HCT116 (cell line): ENCODE data around the gene BTBD9. TPM values are rescaled to one million over a fixed set of nuclear protein-coding genes. Genes with fewer than 3 reads are reported as not detected.

Source experiments
- ATAC-seq: fragments of 200-7000 bp; cut with Tn5 transposase; 2 replicates; pipeline ENCODE4 v1.9.1; 2020; ENCODE audit warnings: mild to moderate bottlenecking, moderate library complexity
- BruUV-seq: library from RNA; stranded (reverse); fragments of 400-500 nt; replicated peaks from 2 replicates; lab custom pipeline; 2021; lab: Mats Ljungman, UMichigan
- CTCF ChIA-PET: fragments of 300-600 bp; sonication (Branson Sonifier 250); formaldehyde crosslinking; loops from one replicate; lab custom pipeline; 2021; ENCODE audit warnings: antibody characterized with exemption; lab: Charles Lee
- POLR2A ChIA-PET: fragments of 300-600, 350-600 bp; sonication (Branson Sonifier 250); formaldehyde crosslinking; loops from one replicate; lab custom pipeline; 2021; ENCODE audit warnings: antibody characterized with exemption; lab: Charles Lee
- RAD21 ChIA-PET, 2 experiments: fragments of 300-600 bp; sonication (Branson Sonifier 250); formaldehyde crosslinking; loops; one replicate each; lab custom pipeline; 2023; ENCODE audit warnings: low total read pairs in 2 of 2; ENCODE audit not compliant: uncharacterized antibody in 2 of 2, unreplicated experiment in 2 of 2, low non-redundant PET in 1 of 2; lab: Charles Lee
- DNase-seq: peaks from one replicate; pipeline ENCODE4 v3.0.0-alpha.2; 2010; ENCODE audit warnings: low read depth, low spot score
- H2AFZ ChIP-seq: fragments of 200-600 bp; shearing (Covaris generic), sonication (generic); 2 replicates; pipeline ENCODE4 v1.6.1; 2017; ENCODE audit warnings: low read depth, mixed run types, mixed read lengths, antibody characterized with exemption, low read length; ENCODE audit not compliant: poor library complexity, severe bottlenecking
- H3K27ac ChIP-seq: 2 replicates; pipeline ENCODE4 v1.5.1; 2012; ENCODE audit warnings: low read depth, low read length
- H3K27me3 ChIP-seq: fragments of 200-600 bp; sonication (generic); 2 replicates; pipeline ENCODE4 v1.6.1; 2016; ENCODE audit warnings: mixed run types, low read length, mixed read lengths; ENCODE audit not compliant: insufficient read depth
- H3K36me3 ChIP-seq, 2 experiments: fragments of 200-500 bp in 1 of 2; fragments of 200-600 bp in 1 of 2; sonication (Bioruptor generic) in 1 of 2; sonication (generic) in 1 of 2; 2 replicates each; pipeline versions ENCODE4 v1.5.1 to v1.6.1; 2014 to 2016; ENCODE audit warnings: low read length in 2 of 2, inconsistent platforms in 1 of 2, mixed read lengths in 1 of 2, mixed run types in 1 of 2; ENCODE audit not compliant: insufficient read depth in 2 of 2, control insufficient read depth in 1 of 2
- H3K4me1 ChIP-seq, 2 experiments: fragments of 200-600 bp in 1 of 2; sonication (generic) in 1 of 2; 2 replicates each; pipeline versions ENCODE4 v1.5.1 to v1.6.1; 2012 to 2017; ENCODE audit warnings: low read length in 2 of 2, inconsistent platforms in 1 of 2, mild to moderate bottlenecking in 1 of 2, mixed read lengths in 1 of 2, mixed run types in 1 of 2, moderate library complexity in 1 of 2; ENCODE audit not compliant: insufficient read depth in 2 of 2, control insufficient read depth in 1 of 2
- H3K4me2 ChIP-seq: fragments of 200-600 bp; sonication (generic); 2 replicates; pipeline ENCODE4 v1.6.1; 2017; ENCODE audit warnings: mixed run types, low read length, mixed read lengths
- H3K4me3 ChIP-seq, 2 experiments: fragments of 200-600 bp in 1 of 2; sonication (generic) in 1 of 2; replicated peaks in 1 of 2; 2 replicates each; pipeline ENCODE4 v1.5.1; 2011 to 2016; ENCODE audit warnings: low read length in 2 of 2, control low read depth in 1 of 2, low read depth in 1 of 2, mild to moderate bottlenecking in 1 of 2, mixed read lengths in 1 of 2, mixed run types in 1 of 2
- H3K79me2 ChIP-seq: fragments of 200-600 bp; sonication (generic); 2 replicates; pipeline ENCODE4 v1.6.1; 2017; ENCODE audit warnings: mild to moderate bottlenecking, mixed run types, low read length, moderate library complexity, mixed read lengths; ENCODE audit not compliant: insufficient read depth
- H3K9ac ChIP-seq: fragments of 200-600 bp; sonication (generic); 2 replicates; pipeline ENCODE4 v1.6.1; 2016; ENCODE audit warnings: low read length, mixed read lengths
- H3K9me2 ChIP-seq: fragments of 200-600 bp; sonication (generic), shearing (Covaris generic); 2 replicates; pipeline ENCODE4 v1.6.1; 2017; ENCODE audit warnings: mixed run types, mild to moderate bottlenecking, moderate library complexity; ENCODE audit not compliant: insufficient read depth
- H3K9me3 ChIP-seq, 2 experiments: fragments of 200-500 bp in 1 of 2; fragments of 200-600 bp in 1 of 2; sonication (Bioruptor generic) in 1 of 2; sonication (generic) in 1 of 2; 2 replicates each; pipeline ENCODE4 v1.6.1; 2014 to 2017; ENCODE audit warnings: low read length in 2 of 2, mixed read lengths in 2 of 2, inconsistent platforms in 1 of 2, low read depth in 1 of 2, mild to moderate bottlenecking in 1 of 2, mixed run types in 1 of 2, moderate library complexity in 1 of 2; ENCODE audit not compliant: control insufficient read depth in 1 of 2, insufficient read depth in 1 of 2
- H4K20me1 ChIP-seq: fragments of 200-600 bp; sonication (generic), shearing (Covaris generic); 2 replicates; pipeline ENCODE4 v1.6.1; 2017; ENCODE audit warnings: mixed run types, mild to moderate bottlenecking, moderate library complexity; ENCODE audit not compliant: insufficient read depth
- CBX3 ChIP-seq: IDR thresholded peaks from 2 replicates; pipeline ENCODE4 v1.6.1; 2012; ENCODE audit warnings: low read depth
- CEBPB ChIP-seq: IDR thresholded peaks from 2 replicates; pipeline ENCODE4 v1.6.1; 2012; ENCODE audit warnings: low read depth
- EGR1 ChIP-seq: IDR thresholded peaks from 2 replicates; pipeline ENCODE4 v1.6.1; 2012; ENCODE audit warnings: low read depth
- ELF1 ChIP-seq: IDR thresholded peaks from 2 replicates; pipeline ENCODE4 v1.6.1; 2012; ENCODE audit warnings: low read depth, borderline replicate concordance
- EZH2phosphoT487 ChIP-seq: fragments of 200-600 bp; IDR thresholded peaks from 2 replicates; pipeline ENCODE4 v1.6.1; 2018; ENCODE audit warnings: antibody characterized with exemption, borderline replicate concordance
- FOSL1 ChIP-seq: IDR thresholded peaks from 2 replicates; pipeline ENCODE4 v1.6.1; 2012; ENCODE audit warnings: low read depth
- JUND ChIP-seq: IDR thresholded peaks from 2 replicates; pipeline ENCODE4 v1.6.1; 2012
- POLR2AphosphoS5 ChIP-seq: IDR thresholded peaks from 2 replicates; pipeline ENCODE4 v1.6.1; 2011; ENCODE audit warnings: mild to moderate bottlenecking, low read depth, low read length, moderate library complexity
- SIN3A ChIP-seq: IDR thresholded peaks from 2 replicates; pipeline ENCODE4 v1.6.1; 2012; ENCODE audit warnings: low read depth
- TCF7L2 ChIP-seq: IDR thresholded peaks from 2 replicates; pipeline ENCODE4 v1.7.0; 2011; ENCODE audit warnings: borderline replicate concordance, inconsistent platforms; ENCODE audit not compliant: insufficient read depth, insufficient read length; ENCODE audit errors: extremely low read depth
- ZFX ChIP-seq: fragments of 450-650 bp; IDR thresholded peaks from 2 replicates; pipeline ENCODE4 v1.6.1; 2017
- ZNF274 ChIP-seq: fragments of 200-500 bp; sonication (Bioruptor generic); IDR thresholded peaks from 2 replicates; pipeline ENCODE4 v1.6.1; 2014; ENCODE audit warnings: mild to moderate bottlenecking, low read depth, low read length, inconsistent platforms
- intact Hi-C: fragments of 100-400 bp; cut with micrococcal nuclease; formaldehyde crosslinking; loops from 2 replicates; pipeline ENCODE4 v1.10.0; 2022
- total RNA-seq: library from RNA; stranded (reverse); gene quantifications from one replicate; pipeline ENCODE4 v1.2.1, GENCODE V29; 2021; ENCODE audit not compliant: unreplicated experiment
- TF ChIP-seq, protein P1 (sequence below): IDR thresholded peaks from 2 replicates; pipeline ENCODE4 v1.6.1; 2012; ENCODE audit warnings: low read depth
- TF ChIP-seq, protein P2 (sequence below), 3 experiments: fragments of 200-600 bp in 1 of 3; sonication (generic) in 1 of 3; IDR thresholded peaks in 2 of 3; conservative IDR thresholded peaks in 1 of 3; 2 replicates each; pipeline ENCODE4 v1.5.1; 2012 to 2017; ENCODE audit warnings: low read depth in 2 of 3, low read length in 2 of 3, antibody characterized with exemption in 1 of 3, borderline replicate concordance in 1 of 3, control low read depth in 1 of 3, mild to moderate bottlenecking in 1 of 3, mixed read lengths in 1 of 3, mixed run types in 1 of 3, moderate library complexity in 1 of 3; ENCODE audit not compliant: insufficient read depth in 1 of 3

BTBD9 gene
- total RNA-seq, 1 experiment from 2014 or later = 10.9 TPM

DNA sequence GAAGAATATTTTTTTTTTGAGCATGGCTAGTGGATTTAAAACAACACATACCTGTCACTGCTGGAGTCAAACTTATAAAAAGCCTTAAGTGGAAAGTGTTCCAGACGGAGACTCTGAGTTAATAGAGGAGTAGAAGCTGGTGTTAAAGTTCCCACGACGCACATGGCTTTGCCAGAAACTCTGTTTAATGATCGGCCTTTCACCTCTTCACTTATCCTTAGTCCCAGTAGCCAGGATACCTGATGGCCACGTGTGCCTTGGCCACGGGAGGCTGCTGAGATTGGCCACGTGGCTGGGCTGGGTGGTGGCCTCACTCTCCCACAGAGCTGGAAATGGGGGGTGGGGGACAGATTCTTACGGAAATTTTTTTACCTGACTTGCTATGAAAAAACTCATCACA lies 487.1 kb downstream of the BTBD9 start:
- Histone ChIP-seq H3K9ac (no peak overlapping the region), H3K4me2 (no peak overlapping the region), H3K79me2 (no peaks in the 10 kb centered on the region), H4K20me1 (no peaks in the 10 kb centered on the region), H2AFZ (no peak overlapping the region), H3K36me3 (no peaks in the 10 kb centered on the region), H3K27ac (no peak overlapping the region), H3K27me3 (no peaks in the 10 kb centered on the region), H3K9me3 (no peaks in the 10 kb centered on the region), H3K4me3 (no peak overlapping the region), H3K9me2 (no peaks in the 10 kb centered on the region), H3K4me1 (no peaks in the 10 kb centered on the region)
- ChIA-PET POLR2A (no interaction called here), CTCF (no interaction called here), RAD21 (no interaction called here)
- BruUV-seq = no TSS peak
- TF ChIP-seq, protein P1, sequence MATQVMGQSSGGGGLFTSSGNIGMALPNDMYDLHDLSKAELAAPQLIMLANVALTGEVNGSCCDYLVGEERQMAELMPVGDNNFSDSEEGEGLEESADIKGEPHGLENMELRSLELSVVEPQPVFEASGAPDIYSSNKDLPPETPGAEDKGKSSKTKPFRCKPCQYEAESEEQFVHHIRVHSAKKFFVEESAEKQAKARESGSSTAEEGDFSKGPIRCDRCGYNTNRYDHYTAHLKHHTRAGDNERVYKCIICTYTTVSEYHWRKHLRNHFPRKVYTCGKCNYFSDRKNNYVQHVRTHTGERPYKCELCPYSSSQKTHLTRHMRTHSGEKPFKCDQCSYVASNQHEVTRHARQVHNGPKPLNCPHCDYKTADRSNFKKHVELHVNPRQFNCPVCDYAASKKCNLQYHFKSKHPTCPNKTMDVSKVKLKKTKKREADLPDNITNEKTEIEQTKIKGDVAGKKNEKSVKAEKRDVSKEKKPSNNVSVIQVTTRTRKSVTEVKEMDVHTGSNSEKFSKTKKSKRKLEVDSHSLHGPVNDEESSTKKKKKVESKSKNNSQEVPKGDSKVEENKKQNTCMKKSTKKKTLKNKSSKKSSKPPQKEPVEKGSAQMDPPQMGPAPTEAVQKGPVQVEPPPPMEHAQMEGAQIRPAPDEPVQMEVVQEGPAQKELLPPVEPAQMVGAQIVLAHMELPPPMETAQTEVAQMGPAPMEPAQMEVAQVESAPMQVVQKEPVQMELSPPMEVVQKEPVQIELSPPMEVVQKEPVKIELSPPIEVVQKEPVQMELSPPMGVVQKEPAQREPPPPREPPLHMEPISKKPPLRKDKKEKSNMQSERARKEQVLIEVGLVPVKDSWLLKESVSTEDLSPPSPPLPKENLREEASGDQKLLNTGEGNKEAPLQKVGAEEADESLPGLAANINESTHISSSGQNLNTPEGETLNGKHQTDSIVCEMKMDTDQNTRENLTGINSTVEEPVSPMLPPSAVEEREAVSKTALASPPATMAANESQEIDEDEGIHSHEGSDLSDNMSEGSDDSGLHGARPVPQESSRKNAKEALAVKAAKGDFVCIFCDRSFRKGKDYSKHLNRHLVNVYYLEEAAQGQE = no peak
- no peak for TF ChIP-seq CEBPB
- TF ChIP-seq, protein P2, sequence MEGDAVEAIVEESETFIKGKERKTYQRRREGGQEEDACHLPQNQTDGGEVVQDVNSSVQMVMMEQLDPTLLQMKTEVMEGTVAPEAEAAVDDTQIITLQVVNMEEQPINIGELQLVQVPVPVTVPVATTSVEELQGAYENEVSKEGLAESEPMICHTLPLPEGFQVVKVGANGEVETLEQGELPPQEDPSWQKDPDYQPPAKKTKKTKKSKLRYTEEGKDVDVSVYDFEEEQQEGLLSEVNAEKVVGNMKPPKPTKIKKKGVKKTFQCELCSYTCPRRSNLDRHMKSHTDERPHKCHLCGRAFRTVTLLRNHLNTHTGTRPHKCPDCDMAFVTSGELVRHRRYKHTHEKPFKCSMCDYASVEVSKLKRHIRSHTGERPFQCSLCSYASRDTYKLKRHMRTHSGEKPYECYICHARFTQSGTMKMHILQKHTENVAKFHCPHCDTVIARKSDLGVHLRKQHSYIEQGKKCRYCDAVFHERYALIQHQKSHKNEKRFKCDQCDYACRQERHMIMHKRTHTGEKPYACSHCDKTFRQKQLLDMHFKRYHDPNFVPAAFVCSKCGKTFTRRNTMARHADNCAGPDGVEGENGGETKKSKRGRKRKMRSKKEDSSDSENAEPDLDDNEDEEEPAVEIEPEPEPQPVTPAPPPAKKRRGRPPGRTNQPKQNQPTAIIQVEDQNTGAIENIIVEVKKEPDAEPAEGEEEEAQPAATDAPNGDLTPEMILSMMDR (IDR thresholded peaks at IDR 0.05 in 2 of 3, conservative IDR thresholded peaks at IDR 0.05 in 1 of 3; ENCODE audit: borderline replicate concordance in 1 of 3, insufficient read depth in 1 of 3, low read depth in 2 of 3, low read length in 2 of 3) = no peak
- no peak for TF ChIP-seq ZNF274
- TF ChIP-seq POLR2AphosphoS5 = no peak
- TF ChIP-seq CBX3 = no peak
- no peak for TF ChIP-seq FOSL1
- TF ChIP-seq JUND = no peak
- no peak for TF ChIP-seq ZFX
- no peak for TF ChIP-seq EGR1
- TF ChIP-seq TCF7L2 = no peak
- no peak for TF ChIP-seq SIN3A
- TF ChIP-seq ELF1 = no peak
- TF ChIP-seq EZH2phosphoT487 = no peak
- DNase-seq = no peak
- ATAC-seq = no peak
- intact Hi-C loops = no loop called here
